Measurements from ENCODE around the gene SCYGR1.
A peak's percentile ranks its signal among the peaks of the same experiment; 100 is the strongest.
"Not testable (repeated sequence)": the region's sequence is repeated elsewhere in the genome, so short reads cannot be mapped to it uniquely, and the experiment has no call there.

SCYGR1 gene

GRCh38 chr2:227387583-227387982, at the start of gene SCYGR1:
TSS of gene SCYGR1 (minus strand) at chr2:227387949. CDS start at chr2:227387949, 0 bp downstream.
- DNase-seq: not testable (repeated sequence)

GRCh38 chr2:227436436-227437174, 48.9 kb upstream of the SCYGR1 start:
- DNase-seq: no peak

- DNase-seq: no peak
Measured at GRCh38 chr2:227433171-227433570, 45.4 kb upstream of the SCYGR1 start.

GRCh38 chr2:227430639-227431038, 42.9 kb upstream of the SCYGR1 start:
- no peak for DNase-seq

- DNase-seq: no peak
Measured at GRCh38 chr2:227428731-227429285, 41.1 kb upstream of the SCYGR1 start.

GRCh38 chr2:227423656-227424499, 36.1 kb upstream of the SCYGR1 start:
- DNase-seq: no peak

- DNase-seq: no peak
Measured at GRCh38 chr2:227420087-227421052, 32.6 kb upstream of the SCYGR1 start.

- no peak for DNase-seq
Measured at GRCh38 chr2:227416701-227417100, 29.0 kb upstream of the SCYGR1 start.

- DNase-seq: no peak
Measured at GRCh38 chr2:227415538-227416424, 28.0 kb upstream of the SCYGR1 start.

- DNase-seq: no peak
Measured at GRCh38 chr2:227414846-227415245, 27.1 kb upstream of the SCYGR1 start.

- no peak for DNase-seq
Measured at GRCh38 chr2:227413371-227413770, 25.6 kb upstream of the SCYGR1 start.

- DNase-seq: no peak
Measured at GRCh38 chr2:227412877-227413276, 25.1 kb upstream of the SCYGR1 start.

GRCh38 chr2:227411990-227412350, 24.2 kb upstream of the SCYGR1 start:
- no peak for DNase-seq

GRCh38 chr2:227411320-227411989, 23.7 kb upstream of the SCYGR1 start:
- peak; percentile 39 for DNase-seq

GRCh38 chr2:227410191-227410590, 22.4 kb upstream of the SCYGR1 start:
- no peak for DNase-seq

- DNase-seq: no peak
Measured at GRCh38 chr2:227407591-227408151, 19.9 kb upstream of the SCYGR1 start.

- no peak for DNase-seq
Measured at GRCh38 chr2:227406177-227407031, 18.7 kb upstream of the SCYGR1 start.

GRCh38 chr2:227404585-227405271, 17.0 kb upstream of the SCYGR1 start:
- no peak for DNase-seq

GRCh38 chr2:227402959-227403358, 15.2 kb upstream of the SCYGR1 start:
- DNase-seq: no peak

Data from activated CD8-positive, alpha-beta memory T cell treated with anti-CD3 and anti-CD28 coated beads, Interleukin-2, amount 50 U/mL, for 4 hours (primary cell).